Sigmoid colon (tissue), 7 donors: ENCODE measurements around the gene TYW1B. TPM values are rescaled to one million over a fixed set of nuclear protein-coding genes. Genes with fewer than 3 reads are reported as not detected.
"Not testable (repeated sequence)": the region's sequence is repeated elsewhere in the genome, so short reads cannot be mapped to it uniquely, and the experiment has no call there.

Source experiments
- DNase-seq: peaks from one replicate; pipeline ENCODE4 v3.0.0-alpha.2; 2019
- H3K27ac ChIP-seq, 4 donors: fragments of 200-600 bp; sonication (generic); one replicate each; pipeline ENCODE4 v1.5.1; 2016 to 2019; ENCODE audit warnings: mild to moderate bottlenecking in 1 of 4
- H3K27me3 ChIP-seq, 3 donors: fragments of 200-600 bp; sonication (generic); one replicate each; pipeline ENCODE4 v1.5.1; 2019; ENCODE audit warnings: mild to moderate bottlenecking in 1 of 3
- H3K36me3 ChIP-seq, 4 donors: fragments of 200-600 bp; sonication (generic); one replicate each; pipeline ENCODE4 v1.5.1; 2016 to 2019
- H3K4me1 ChIP-seq, 4 donors: fragments of 200-600 bp; sonication (generic); one replicate each; pipeline ENCODE4 v1.5.1; 2017 to 2019
- H3K4me3 ChIP-seq, 4 donors: fragments of 200-600 bp; sonication (generic); one replicate each; pipeline ENCODE4 v1.5.1; 2017 to 2019; ENCODE audit warnings: mild to moderate bottlenecking in 2 of 4, moderate library complexity in 1 of 4
- H3K9me3 ChIP-seq, 4 donors: fragments of 200-600 bp in 3 of 4; sonication (generic) in 3 of 4; one replicate each; pipeline versions ENCODE4 v1.5.1 to v1.6.1; 2013 to 2019
- POLR2A ChIP-seq, 2 donors: fragments of 450-650 bp; IDR thresholded peaks; one replicate each; pipeline ENCODE4 v1.6.1; 2016; ENCODE audit warnings: antibody characterized with exemption in 2 of 2, mild to moderate bottlenecking in 2 of 2, moderate library complexity in 2 of 2
- POLR2AphosphoS5 ChIP-seq, 4 donors: sonication (generic); formaldehyde crosslinking; IDR thresholded peaks; one replicate each; pipeline ENCODE4 v1.6.1; 2017; ENCODE audit warnings: antibody characterized with exemption in 4 of 4
- WGBS, 2 donors: extraction: QIAGEN DNeasy Blood & Tissue Kit; methylation state at CpG; one replicate each; pipeline ENCODE4 v1.1.7; 2013; 5-methylcytosine and 5-hydroxymethylcytosine counted together
- intact Hi-C: fragments of 100-400 bp; cut with DNase I; formaldehyde crosslinking; loops from one replicate; pipeline ENCODE4 v1.15.1; 2023
- polyA plus RNA-seq, 3 donors: library from polyadenylated mRNA; stranded (reverse); fragments of 200-250 nt; gene quantifications; one replicate each; pipeline ENCODE4 v1.2.3, GENCODE V29; 2013
- total RNA-seq, 4 donors: library from RNA; depleted of rRNA; stranded (reverse); fragments of >200 nt; gene quantifications; one replicate each; pipeline ENCODE4 v1.1.0, GENCODE V29; 2016
- donor health status: healthy with polysubstance abuse.
- donor health status: Bipolar disorder and iron deficiency.
- donor health status: healthy.

TYW1B gene
- total and polyA plus RNA-seq, 7 donors, result 1.4 to 5.6 (median 2.4) TPM

DNA sequence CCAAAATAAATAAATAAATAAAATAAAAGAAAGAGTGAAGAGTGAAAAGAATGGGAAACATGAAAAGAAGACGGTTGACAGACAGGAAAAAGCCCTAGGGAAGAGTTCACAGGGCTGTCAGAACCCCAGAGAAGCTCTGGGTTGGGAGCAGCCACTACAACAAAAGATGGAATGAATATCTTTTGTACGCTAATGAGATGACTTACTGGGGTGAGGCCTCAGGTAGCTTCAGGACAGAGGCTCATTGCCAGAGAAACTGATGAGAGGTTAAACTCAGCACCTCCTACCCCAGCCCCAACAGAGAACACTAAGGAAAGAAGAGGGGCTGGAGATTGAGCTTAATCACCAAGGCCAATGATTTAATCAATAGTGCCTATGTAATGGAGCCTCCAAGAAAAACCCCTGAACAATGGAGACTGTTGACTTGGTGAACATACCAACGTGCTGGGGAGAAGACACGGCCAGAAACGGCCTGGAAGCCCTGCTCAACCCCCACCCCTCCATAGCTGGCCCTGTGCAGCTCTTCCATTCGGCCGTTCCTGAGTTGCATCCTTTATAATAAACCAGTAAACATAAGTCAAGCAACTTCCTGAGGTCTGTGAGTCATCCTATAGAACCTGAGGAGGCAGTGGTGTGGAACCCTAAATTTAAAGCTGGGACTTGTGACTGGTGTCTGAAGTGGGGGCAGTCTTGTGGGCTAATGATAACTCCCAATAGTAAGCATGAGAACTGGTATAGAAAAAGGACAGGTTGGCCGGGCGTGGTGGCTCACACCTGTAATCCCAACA, 11.4 kb downstream of the TYW1B start:
- DNase-seq, intact Hi-C loops, H3K27ac ChIP-seq, H3K4me1 ChIP-seq, H3K27me3 ChIP-seq, H3K9me3 ChIP-seq, H3K4me3 ChIP-seq: not testable (repeated sequence)
- H3K36me3 ChIP-seq, result peaks cover 0 to 17% (median 2%) of the 10 kb centered on the region in 4 donors
- WGBS, 2 donors, result 88 to 95% methylated on average over 9 of the region's 9 CpGs

DNA sequence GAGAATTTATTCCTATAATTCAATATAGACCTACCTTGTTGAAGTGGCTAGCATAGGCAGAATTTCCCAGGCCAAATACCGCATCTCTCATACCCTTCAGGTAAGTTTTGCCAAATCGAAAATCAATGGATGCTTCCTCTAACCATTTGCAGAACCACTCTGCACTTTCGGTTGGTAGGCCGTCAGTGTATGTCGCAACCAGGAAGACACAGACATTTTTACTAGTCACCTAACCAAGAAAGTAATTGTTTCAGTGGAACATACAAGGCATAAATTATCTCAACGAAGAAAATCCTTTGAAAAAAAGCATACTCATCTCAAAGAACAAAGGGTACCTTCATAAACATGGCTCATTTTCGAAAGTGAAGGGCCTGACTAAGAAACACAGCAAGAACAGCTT, 17.6 kb downstream of the TYW1B start:
- H3K27me3 ChIP-seq, H3K4me1 ChIP-seq, H3K27ac ChIP-seq, H3K9me3 ChIP-seq, H3K4me3 ChIP-seq, DNase-seq, intact Hi-C loops: not testable (repeated sequence)
- WGBS, 2 donors, result 82 to 85% methylated on average over 7 of the region's 7 CpGs
- peaks cover 0 to 39% (median 2%) of the 10 kb centered on the region in 4 donors for H3K36me3 ChIP-seq

DNA sequence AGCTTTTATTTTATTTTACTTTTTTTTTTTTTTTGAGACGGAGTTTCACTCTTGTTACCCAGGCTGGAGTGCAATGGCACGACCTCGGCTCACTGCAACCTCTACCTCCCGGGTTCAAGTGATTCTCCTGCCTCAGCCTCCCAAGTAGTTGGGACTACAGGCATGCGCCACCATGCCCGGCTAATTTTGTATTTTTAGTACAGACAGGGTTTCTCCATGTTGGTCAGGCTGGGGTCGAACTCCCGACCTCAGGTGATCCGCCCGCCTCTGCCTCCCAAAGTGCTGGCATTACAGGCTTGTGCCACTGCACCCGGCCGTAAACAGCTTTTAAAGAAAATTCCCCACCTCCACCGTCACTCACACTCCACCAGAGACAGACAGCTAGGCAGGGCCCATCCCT, 19.5 kb downstream of the TYW1B start:
- H3K27ac ChIP-seq, H3K4me3 ChIP-seq, DNase-seq, H3K27me3 ChIP-seq, H3K9me3 ChIP-seq, H3K4me1 ChIP-seq, intact Hi-C loops: not testable (repeated sequence)
- 89 to 94% methylated on average over 13 of the region's 13 CpGs for WGBS, 2 donors
- H3K36me3 ChIP-seq, result peaks cover 0 to 32% (median 2%) of the 10 kb centered on the region in 4 donors

DNA sequence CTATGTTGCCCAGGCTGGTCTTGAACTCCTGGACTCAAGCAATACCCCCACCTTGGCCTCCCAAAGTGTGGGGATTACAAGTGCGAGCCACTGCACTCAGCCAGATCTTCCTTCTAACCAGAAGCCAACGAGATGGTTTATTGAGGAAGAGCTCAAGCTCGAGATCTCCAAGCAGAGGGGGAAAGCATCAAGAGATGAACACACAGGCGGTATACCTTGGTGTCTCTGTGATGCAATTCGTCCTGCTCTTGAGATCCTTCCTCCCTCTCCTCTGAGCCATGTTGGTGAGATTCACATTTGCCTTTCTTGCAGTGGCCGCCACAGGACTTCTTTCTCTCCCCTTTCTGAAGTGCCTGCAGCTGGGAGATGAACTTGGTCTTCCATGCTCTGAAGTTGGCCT, 21.1 kb downstream of the TYW1B start:
- H3K4me3 ChIP-seq, DNase-seq, H3K4me1 ChIP-seq, H3K27me3 ChIP-seq, H3K27ac ChIP-seq, intact Hi-C loops, H3K9me3 ChIP-seq: not testable (repeated sequence)
- H3K36me3 ChIP-seq, result peaks cover 0 to 24% (median 0%) of the 10 kb centered on the region in 4 donors
- WGBS, 2 donors, result 82 to 89% methylated on average over 6 of the region's 6 CpGs

GRCh38 chr7:72805526-72806494, 22.2 kb downstream of the TYW1B start:
- Histone ChIP-seq H3K36me3 (peaks cover 0 to 27% (median 0%) of the 10 kb centered on the region in 4 donors), H3K27ac (no peak overlapping the region), H3K4me1 (no peaks in the 10 kb centered on the region), H3K9me3 (no peaks in the 10 kb centered on the region), H3K27me3 (no peaks in the 10 kb centered on the region), H3K4me3 (no peak overlapping the region)
- intact Hi-C loops, result no loop called here
- DNase-seq, result no peak
- WGBS, 2 donors, result 91 to 92% methylated on average over 15 of the region's 15 CpGs
- TF ChIP-seq POLR2AphosphoS5 (IDR thresholded peaks at IDR 0.05) (peak in 1 of 4 donors; percentile 19), POLR2A (IDR thresholded peaks at IDR 0.05) (no peak)

DNA sequence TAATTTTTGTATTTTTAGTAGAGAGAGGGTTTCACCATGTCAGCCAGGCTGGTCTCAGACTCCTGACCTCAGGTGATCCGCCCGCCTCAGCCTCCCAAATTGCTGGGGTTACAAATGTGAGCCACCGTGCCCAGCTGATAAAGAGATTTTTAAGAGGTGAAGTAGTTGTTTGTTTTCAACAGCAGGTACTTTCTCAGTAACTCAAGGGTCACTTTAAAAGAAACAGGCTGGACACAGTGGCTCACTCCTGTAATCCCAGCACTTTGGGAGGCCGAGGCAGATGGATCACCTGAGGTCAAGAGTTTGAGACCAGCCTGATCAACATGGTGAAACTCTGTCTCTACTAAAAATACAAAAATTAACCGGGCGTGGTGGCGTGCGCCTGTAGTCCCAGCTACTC, 24.2 kb downstream of the TYW1B start:
- WGBS, 2 donors, result 88 to 92% methylated on average over 8 of the region's 8 CpGs
- DNase-seq, H3K27me3 ChIP-seq, H3K4me3 ChIP-seq, H3K9me3 ChIP-seq, H3K4me1 ChIP-seq, intact Hi-C loops, H3K27ac ChIP-seq: not testable (repeated sequence)
- peaks cover 0 to 24% (median 0%) of the 10 kb centered on the region in 4 donors for H3K36me3 ChIP-seq

- DNase-seq, intact Hi-C loops, H3K4me3 ChIP-seq, H3K27ac ChIP-seq, H3K9me3 ChIP-seq, H3K27me3 ChIP-seq, H3K4me1 ChIP-seq: not testable (repeated sequence)
- peaks cover 0 to 22% (median 1%) of the 10 kb centered on the region in 4 donors for H3K36me3 ChIP-seq
- 33 to 61% methylated on average over 1 of the region's 1 CpG for WGBS, 2 donors
Measured at GRCh38 chr7:72801564-72801963, 26.4 kb downstream of the TYW1B start.

GRCh38 chr7:72795401-72795800, 32.6 kb downstream of the TYW1B start:
- H3K36me3 ChIP-seq, DNase-seq, H3K4me3 ChIP-seq, H3K27ac ChIP-seq, H3K9me3 ChIP-seq, H3K27me3 ChIP-seq, H3K4me1 ChIP-seq, intact Hi-C loops: not testable (repeated sequence)
- WGBS, 2 donors, result 95 to 98% methylated on average over 2 of the region's 2 CpGs
